HPDE6-E6E7 (cell line): ENCODE measurements around the gene SPC25.
"Not testable (repeated sequence)": the region's sequence is repeated elsewhere in the genome, so short reads cannot be mapped to it uniquely, and the experiment has no call there.

Experiments
- DNase-seq: peaks from one replicate; pipeline ENCODE4 v3.0.0; 2011; ENCODE audit warnings: missing footprints; ENCODE audit errors: extremely low spot score

Gene SPC25

DNA sequence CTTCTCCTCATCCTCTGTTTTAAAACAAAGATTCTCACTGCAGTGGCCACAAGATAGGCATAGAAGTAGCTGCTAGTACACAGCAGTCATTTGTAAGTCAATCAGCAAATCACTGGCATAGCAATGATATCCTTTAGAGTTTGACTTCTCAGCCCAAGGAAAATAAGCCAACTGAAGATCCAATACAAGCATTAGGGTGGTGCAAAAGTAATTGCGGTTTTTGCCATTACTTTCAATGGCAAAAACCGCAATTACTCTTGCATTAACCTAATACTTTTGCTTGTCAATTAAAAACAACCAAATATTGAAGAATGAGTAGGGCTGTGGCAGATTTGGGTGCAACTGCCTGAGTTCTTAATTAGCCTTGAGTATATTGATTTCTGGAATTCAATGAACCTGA is 13.7 kb upstream of the SPC25 start:
- DNase-seq, result no peak

DNA sequence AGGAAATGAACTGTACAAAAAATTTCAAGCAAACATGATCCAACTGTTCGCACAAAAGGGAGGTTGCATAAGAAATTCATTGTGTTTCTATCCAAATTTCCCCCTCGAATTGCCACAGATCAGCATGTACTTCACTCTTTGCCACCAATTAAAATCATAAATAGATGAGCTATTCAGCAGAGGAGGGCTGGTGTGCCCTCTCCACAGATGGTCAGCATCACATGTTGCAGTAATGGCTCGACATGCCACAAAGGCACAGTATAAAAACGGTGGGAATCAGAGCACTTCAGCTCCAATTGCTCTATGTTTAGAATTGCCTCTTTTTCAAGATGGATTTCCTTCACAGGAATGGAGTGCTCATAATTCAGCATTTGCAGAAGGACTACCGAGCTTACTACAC is 10.8 kb upstream of the SPC25 start, which contains the start of gene G6PC2:
G6PC2 (plus strand) TSS at position 289 of the 400 bp plus-strand sequence; CDS start at position 330, 41 bp downstream.
- no peak for DNase-seq

- DNase-seq, result no peak
Observed at GRCh38 chr2:168897449-168897848, 7.2 kb upstream of the SPC25 start.

GRCh38 chr2:168896783-168897182 is 6.6 kb upstream of the SPC25 start:
- no peak for DNase-seq

GRCh38 chr2:168895771-168896170 is 5.5 kb upstream of the SPC25 start:
- DNase-seq, result no peak

DNA sequence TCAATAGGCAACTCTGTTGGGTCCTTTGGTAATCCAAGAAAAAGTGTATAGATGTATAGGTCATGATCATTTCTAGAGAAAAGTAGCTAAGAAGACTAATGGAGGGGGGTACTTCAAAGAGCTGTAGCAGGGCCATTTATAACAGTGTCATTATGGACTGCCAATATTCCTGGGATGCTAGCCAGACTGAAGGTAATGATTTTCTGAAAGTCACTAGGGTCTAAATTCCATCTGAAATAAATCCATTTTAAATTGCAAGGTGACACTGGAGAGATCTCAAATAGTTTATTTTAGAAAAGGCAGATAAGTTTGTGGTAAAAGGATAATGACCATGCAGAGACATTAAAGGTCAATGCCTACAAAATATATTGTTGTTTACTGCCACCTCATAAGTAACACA is 4.5 kb upstream of the SPC25 start:
- DNase-seq, result no peak

GRCh38 chr2:168894101-168894500 is 3.9 kb upstream of the SPC25 start:
- no peak for DNase-seq

DNA sequence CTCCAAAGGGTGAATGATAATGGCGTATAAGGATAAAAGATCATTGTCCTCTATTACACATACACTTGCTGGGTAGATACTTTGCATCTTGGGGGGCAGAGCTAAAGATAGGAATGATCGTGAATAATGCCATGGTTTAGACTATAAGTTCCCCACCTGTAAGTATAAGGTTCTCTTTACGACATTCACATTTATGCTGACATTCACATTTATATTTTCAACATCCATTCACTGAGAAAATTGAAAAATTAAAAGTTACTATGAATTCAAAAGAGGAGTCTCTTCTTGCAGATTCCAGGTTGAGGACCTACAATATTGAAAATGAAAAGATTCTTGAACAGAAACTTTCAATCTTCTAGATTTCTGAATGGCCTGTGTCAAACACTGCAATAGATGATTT is 2.1 kb upstream of the SPC25 start:
- DNase-seq, result no peak

GRCh38 chr2:168889635-168890005 is 610 bp downstream of the SPC25 start:
- DNase-seq, result no peak

GRCh38 chr2:168884975-168885374 is 5.3 kb downstream of the SPC25 start:
- DNase-seq, result no peak

- not testable (repeated sequence) for DNase-seq
Observed at GRCh38 chr2:168882163-168882562, 8.1 kb downstream of the SPC25 start.

DNA sequence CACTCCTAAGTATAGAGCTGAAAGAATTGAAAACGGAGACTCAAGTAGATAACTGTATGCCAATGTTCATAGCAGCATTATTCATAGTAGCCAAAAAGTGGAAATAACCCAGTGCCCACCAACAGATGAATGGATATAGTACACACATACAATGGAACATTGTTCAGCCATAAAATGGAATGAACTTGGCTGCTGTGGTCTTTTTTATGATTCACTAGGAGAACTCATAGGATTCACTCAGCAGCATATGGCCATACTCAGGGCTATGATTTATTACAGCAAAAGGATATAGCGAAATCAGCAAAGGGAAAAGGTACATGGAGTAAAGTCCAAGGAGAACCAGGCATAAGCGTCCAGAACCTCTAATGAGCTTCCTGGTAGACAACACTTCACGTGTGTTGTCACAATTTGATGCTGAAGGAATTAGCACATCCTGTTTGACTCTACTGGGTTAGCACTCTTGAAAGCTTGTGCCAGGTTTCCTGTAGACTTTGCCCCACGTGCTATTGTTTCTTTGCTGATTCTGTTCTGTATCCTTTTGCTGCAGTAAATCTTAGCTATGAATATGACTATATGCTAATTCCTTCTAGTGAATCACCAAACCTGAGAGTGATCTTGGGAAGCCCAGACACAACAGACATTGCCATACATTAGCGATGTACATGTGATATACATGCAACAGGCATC is 15.7 kb downstream of the SPC25 start:
- no peak for DNase-seq

DNA sequence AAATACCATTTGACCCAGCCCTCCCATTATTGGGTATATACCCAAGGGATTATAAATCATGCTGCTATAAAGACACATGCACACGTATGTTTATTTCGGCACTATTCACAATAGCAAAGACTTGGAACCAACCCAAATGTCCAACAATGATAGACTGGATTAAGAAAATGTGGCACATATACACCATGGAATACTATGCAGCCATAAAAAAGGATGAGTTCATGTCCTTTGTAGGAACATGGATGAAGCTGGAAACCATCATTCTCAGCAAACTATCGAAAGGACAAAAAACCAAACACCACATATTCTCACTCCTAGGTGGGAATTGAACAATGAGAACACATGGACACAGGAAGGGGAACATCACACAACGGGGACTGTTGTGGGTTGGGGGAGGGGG is 19.4 kb downstream of the SPC25 start:
- DNase-seq, result not testable (repeated sequence)

- DNase-seq, result not testable (repeated sequence)
Observed at GRCh38 chr2:168870369-168870768, 19.9 kb downstream of the SPC25 start.

- DNase-seq, result not testable (repeated sequence)
Observed at GRCh38 chr2:168867164-168867563, 23.1 kb downstream of the SPC25 start.

GRCh38 chr2:168858146-168858545 is 32.1 kb downstream of the SPC25 start:
- no peak for DNase-seq

GRCh38 chr2:168855601-168856000 is 34.6 kb downstream of the SPC25 start:
- no peak for DNase-seq

- no peak for DNase-seq
Observed at GRCh38 chr2:168854651-168855050, 35.6 kb downstream of the SPC25 start.

- no peak for DNase-seq
Observed at GRCh38 chr2:168853471-168853870, 36.8 kb downstream of the SPC25 start.

DNA sequence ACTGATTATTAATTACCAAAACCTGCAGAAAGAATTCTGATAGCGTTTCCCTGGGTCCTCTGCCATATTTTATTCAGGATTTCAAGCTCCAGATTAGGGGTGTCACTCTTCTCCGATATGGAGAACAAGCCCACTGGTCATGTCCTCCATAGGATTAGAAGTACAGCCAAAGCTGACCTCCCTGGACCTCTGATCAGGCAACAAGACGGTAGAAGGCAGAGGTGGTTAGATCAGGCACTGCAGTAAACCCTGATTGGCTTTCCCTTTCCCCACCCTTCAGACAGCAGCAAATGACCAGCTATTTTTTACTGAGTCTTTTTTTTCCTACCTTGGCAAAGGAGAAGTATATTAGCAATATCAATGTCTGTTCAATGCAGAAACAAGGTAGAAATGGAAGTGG is 37.7 kb downstream of the SPC25 start:
- DNase-seq, result no peak

- peak; percentile 59 for DNase-seq
Observed at GRCh38 chr2:168851674-168852320, 38.4 kb downstream of the SPC25 start.

DNA sequence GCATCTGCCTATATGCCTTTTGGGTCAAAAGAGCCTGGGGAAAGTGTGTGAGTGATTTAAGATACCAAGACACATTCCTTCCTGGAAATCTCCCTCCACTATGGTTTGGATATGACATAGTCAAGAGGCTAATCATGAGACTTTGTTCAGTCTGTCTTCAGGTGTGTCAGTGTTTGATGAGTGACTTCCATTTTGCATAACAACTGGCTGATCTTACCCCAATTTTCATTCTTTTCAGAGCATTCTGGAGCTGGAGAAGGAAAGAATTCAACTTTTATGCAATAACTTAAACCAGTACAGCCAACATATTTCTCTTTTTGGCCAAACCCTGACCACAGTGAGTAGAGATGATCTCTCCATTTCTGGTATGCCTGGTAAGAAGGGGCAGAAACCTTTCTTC is 39.4 kb downstream of the SPC25 start:
- no peak for DNase-seq

GRCh38 chr2:168849610-168850009 is 40.6 kb downstream of the SPC25 start:
- no peak for DNase-seq

DNA sequence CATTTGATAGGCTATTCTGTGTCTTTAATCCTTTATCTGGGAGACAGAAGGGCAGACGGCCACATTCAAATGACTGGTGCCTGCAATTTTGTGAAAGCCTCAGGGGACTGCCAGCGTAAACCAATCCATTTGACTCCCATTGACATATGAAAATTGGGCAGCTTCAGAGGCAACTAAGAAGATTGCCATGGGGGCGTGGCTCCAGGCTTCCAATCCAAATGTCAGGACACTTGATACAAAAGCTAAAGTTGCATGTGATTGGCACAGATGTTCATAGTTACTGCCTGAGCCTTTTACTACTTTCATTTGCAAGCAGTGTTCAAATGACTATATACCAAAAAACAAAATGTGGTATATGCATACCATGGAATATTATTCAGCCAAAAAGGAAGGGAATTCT is 42.0 kb downstream of the SPC25 start:
- no peak for DNase-seq
